Stimulated activated CD4-positive, alpha-beta T cell treated with anti-CD3 and anti-CD28 coated beads, Interleukin-12 subunit alpha, Interleukin-12 subunit beta, amount 100 ng/mL, for 4 hours (primary cell): ENCODE measurements around the gene SIAH2.

Experiments
- DNase-seq: peaks from one replicate; pipeline ENCODE4 v3.0.0-alpha.2; 2020

Gene SIAH2

GRCh38 chr3:150746791-150747590 is 16.0 kb downstream of the SIAH2 start:
- no peak for DNase-seq

DNA sequence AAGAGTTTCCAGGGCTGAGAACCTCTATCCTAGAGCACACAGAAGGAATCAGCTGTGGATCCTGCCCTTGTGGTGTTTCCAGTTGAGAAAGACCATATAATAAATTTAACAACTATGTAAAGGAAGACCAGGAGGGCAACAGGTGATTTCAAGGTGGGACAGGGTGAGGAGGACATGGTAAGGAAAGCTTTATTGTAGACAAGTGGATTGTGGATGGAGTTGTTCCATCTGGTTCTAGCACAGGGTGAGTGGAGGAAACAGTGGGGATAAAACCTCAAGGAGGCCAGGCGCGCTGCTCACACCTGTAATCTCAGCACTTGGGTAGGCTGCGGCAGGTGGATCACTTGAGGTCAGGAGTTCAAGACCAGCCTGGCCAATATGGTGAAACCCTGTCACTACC is 17.1 kb downstream of the SIAH2 start:
- no peak for DNase-seq

GRCh38 chr3:150744919-150745211 is 18.1 kb downstream of the SIAH2 start:
- no peak for DNase-seq

- no peak for DNase-seq
These were observed 18.7 kb downstream of the SIAH2 start for GRCh38 chr3:150744041-150744918.

DNA sequence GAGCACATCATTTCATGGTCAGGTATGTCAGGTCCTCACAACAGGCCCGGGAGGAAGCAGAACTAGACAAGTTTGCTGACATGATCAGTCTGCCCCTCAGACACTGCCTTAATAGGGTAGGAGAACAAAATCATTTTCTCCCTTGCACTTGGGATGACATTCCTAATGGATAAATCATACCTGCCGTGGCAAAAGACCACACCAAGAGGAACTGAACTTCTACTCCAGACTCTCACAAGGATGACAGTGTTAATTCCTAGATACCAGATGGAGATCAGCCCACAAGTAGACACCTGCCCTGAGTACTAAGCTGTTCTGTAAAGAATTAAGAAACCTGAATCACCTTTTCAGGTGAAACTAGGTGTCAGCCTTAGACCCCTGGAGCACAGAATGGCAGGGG is 19.5 kb downstream of the SIAH2 start:
- DNase-seq, result no peak

DNA sequence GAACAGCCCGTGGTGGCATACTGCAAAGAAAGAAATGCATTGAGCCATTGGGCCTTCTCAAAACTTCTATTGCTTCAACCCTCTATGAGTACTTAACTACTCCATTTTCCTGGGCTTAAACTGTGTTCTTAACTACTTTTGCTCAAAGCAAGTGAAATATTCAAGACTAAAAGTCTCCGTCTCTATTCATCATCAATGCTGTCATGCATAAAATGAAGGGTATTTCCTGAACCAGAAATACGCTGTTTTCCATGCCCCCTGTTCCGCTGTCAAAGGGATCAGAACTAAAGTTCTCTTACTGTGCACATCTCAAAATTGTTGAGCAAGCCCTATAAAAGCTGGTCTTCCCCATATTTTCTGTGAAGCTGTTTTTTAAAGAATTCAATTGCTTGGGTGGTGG is 20.3 kb downstream of the SIAH2 start:
- DNase-seq, result no peak

- no peak for DNase-seq
These were observed 20.8 kb downstream of the SIAH2 start for GRCh38 chr3:150742141-150742523.

DNA sequence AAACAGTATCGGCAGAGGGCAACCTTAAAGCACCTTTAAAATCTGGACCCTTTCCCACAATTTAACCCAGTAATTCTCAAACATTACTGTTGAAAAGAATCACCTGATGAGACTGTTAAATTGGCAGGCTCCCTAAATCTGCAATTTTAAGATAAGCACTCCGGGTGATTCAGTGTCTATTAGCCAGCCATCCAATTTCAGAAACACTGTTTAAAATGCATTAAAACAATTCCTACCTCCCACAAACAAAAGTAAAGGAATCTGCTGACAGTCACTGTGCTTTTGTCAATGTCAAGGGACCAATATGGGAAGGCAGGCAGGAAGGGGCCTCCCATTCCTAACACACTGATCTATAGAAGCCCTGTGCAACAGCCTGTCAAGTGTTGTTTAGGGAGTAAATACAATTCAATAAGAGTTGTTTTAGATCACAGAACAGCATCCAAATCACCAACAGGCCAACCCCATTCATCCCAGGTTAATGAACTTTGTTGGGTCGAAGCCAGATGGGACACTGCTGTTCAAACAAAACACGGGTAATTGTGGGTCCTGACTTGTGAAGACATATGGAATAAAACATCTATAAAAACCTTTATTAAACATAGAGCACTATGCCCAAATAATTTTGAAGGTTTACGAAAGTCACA is 21.4 kb downstream of the SIAH2 start:
- no peak for DNase-seq

DNA sequence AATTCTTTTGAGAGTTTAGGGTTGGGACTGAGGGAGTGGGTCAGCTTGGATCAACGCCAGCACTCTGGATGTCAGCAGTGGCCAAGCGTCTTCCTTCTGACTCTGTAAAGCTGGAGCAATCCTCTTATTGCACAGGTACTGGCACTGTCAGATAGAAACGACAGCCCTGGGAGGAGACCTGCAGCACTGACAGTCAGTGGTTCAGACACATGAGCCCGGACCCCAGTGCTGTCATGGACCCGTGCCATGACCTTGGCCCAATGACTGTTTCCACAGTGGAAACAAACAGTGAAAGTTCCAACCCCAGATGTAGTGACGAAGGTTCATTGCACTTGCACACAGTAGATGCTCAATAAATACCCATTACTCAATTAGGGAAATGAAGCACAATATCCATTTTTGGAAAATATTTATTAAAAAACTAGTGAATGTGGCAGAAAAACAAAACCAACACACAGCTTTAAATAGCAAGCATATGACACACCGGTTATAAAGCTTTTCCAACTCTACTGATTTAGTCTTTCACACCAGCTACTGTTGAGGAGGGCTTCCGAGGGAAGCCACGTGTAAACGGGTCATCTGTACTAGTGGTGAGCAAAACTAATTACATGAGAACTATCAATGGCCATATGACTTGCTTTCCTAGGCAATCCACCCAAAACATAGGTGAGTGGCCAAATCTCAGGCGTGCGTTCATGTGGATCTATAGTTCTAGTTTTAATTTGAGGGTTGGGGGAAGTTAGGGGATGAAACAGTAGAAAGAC is 22.1 kb downstream of the SIAH2 start:
- no peak for DNase-seq

DNA sequence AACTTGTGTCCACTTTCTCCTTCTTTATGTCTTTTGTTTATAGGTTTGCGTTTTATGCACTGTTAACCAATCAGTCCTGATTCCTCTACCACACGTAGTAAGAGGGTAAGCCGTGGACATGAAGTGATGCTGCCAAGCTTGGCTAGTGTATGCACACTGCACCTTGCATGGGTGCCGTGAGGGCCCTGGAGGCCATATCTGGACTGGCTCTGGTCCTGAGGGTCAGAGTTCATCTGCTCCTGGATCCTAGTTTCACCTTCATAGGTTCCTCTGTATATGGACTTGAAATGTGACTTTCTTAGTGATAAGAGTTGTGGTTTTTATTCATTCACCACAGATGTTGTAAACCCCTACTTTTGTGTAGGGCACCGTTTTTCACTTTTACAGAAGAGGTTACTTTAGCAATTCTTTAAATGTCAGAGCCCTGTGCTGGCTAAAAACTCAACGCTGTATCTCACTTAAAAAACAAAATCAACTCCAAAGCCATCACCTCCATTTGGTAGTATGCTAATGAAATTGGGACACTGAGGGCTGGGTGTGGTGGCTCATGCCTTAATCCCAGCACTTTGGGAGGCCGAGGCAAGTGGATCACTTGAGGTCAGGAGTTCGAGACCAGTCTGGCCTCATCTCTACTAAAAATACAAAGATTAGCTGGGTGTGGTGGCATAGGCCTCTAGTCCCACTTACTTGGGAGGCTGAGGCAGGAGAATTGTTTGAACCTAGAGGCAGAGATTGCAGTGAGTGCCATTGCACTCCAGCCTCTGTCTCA is 22.9 kb downstream of the SIAH2 start:
- DNase-seq, result no peak

- DNase-seq, result no peak
These were observed 23.6 kb downstream of the SIAH2 start for GRCh38 chr3:150739200-150739863.

DNA sequence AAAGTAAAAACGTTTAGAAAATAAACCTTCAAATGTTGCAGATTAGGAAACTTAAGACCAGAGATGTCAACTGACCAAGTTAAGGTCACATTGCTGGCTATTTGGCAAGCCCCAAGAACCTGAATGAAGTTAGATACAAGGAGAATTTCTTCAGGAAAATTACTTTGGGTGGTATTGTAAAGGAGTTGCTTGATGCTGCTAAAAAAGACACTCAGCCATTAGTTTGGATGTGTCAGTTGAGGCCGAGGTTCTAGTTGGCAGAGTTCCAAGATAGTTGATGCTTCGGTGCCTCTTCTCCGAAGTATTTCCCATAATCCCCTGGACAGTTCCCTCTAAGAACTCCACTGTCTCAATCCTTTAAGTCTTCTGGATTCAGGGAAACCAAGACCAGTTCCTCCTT is 24.3 kb downstream of the SIAH2 start:
- no peak for DNase-seq

- DNase-seq, result no peak
These were observed 24.9 kb downstream of the SIAH2 start for GRCh38 chr3:150737874-150738679.

DNA sequence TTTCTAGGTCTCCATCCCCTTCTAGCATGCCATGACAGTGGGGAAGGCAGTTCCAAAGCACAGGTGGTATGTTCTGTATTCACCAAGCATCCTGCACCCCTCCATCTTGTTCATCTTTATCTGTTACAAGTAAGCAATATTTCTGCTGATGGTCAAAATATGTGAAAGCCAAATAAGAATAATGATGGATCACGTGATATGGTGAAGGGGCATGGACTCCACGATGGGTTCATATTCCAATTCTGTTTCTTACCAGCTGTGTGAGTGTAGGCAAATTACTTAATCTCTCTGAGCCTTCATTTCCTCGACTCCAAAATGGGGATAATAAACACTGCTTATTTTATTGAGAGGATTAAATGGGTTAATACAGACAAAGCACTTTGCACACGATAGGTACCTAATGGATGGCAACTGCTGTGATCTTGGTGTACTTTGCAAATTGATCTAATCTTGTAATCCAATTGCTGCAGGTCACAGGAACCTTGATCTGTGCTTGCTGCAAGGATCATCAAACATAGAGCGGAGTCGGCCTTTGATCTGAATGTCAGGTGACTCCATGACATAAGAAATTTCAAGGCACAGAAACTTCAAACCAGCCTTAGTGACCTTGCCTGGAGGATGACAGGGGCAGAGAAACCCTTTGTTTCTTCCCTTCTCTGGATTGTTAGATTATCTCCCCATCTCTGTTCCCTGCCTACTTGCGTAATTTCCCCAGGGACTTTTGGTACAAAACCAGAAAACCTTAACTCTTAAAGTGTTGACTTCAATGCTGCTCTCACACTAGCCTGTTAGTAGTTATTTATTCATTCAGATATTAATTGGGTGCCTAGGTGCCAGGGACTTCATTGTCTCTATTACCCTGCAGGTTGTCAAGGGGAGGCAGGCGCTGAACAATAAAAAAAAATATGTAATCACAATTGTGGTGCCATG is 25.8 kb downstream of the SIAH2 start:
- DNase-seq, result no peak

GRCh38 chr3:150736316-150736719 is 26.7 kb downstream of the SIAH2 start:
- no peak for DNase-seq

GRCh38 chr3:150734795-150735119 is 28.2 kb downstream of the SIAH2 start:
- DNase-seq, result no peak

GRCh38 chr3:150733936-150734794 is 28.8 kb downstream of the SIAH2 start:
- DNase-seq, result no peak

DNA sequence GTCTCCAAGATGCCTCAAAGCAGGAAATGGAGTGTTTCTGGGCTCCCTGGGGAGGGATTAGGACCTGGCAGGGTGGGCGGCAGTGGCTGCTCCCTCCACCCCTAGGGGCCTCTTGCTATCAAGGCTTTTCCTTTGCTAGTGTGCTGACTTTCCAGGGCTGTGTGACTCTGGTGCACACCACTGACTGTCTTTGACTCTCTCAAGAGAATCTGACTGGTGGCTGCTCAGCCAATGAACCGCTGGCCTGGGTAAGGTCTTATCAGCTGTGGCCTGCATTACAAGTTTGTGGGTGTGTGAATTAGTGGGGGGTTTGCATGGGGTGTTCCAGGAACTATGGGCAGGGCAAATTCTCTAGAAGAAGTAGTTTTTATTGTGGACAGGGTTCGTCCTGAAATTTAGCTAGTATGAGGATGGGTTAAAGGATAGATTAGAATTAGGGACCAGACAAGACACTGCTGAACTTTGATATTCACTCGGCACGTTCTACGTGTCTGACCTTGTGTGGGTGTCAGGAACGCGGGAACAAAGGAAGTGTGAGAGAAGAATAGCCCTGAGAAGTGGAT is 29.5 kb downstream of the SIAH2 start:
- DNase-seq, result no peak
